Suppressor macrophage (primary cell): Measurements from ENCODE around the gene STEAP1B.
A peak's percentile ranks its signal among the peaks of the same experiment; 100 is the strongest.
"Not testable (repeated sequence)": the region's sequence is repeated elsewhere in the genome, so short reads cannot be mapped to it uniquely, and the experiment has no call there.

Experiments
- DNase-seq, 4 experiments: peaks; one replicate each; pipeline ENCODE4 v3.0.0-alpha.2; 2020 to 2022
- total RNA-seq, 17 experiments: gene quantifications; one replicate each; lab custom pipeline; 2026; ENCODE audit warnings: mixed read lengths in 6 of 17, inconsistent platforms in 3 of 17; lab: John Stamatoyannopoulos, UW

The STEAP1B gene
- 0.10 to 8.0 (median 0.50) reads per million in 17 experiments for total RNA-seq

DNA sequence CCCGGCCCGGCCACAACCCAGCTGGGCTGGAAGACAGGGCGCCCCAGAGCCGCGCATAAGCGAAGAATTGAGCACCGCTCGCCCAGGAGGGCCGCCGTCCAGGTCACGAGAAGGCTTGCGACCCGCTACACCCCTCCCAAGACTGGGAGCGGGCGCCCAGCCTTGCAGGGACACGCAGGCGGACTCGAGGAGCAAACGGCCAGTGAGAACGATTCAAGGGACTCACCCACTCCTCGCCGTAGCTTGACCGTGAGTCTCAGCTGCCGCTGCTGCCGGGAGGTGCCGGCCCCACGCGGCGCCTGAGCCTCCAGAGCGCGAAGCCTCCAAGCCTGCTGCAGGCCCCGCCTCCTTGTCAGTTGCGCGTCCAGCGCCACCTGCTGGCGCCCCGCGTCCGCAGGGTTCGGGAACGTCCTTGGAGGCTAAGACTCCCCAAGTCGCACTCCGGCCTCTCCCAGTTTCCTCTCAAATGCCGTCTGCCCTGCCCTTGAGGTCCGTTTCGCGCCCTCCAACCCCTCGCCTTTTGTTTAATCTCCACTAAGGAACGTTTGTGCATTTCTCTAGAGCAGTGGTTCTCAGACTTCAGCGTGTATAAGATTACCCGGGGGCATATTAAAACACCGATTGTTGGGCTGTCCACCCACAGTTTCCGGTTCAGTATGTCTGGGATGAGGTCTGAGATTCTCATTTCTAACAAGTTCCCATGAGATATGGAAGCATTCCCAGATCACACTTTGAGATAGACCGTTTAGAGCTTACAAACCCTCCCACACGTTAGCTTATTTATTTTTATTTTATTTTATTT, at the start of gene STEAP1B:
TSS of gene STEAP1B (minus strand) at position 301 of the 802 bp plus-strand sequence. CDS start 5,333 bp downstream, outside the sequence.
- peak; percentile 89 to 94 (median 94) for DNase-seq

DNA sequence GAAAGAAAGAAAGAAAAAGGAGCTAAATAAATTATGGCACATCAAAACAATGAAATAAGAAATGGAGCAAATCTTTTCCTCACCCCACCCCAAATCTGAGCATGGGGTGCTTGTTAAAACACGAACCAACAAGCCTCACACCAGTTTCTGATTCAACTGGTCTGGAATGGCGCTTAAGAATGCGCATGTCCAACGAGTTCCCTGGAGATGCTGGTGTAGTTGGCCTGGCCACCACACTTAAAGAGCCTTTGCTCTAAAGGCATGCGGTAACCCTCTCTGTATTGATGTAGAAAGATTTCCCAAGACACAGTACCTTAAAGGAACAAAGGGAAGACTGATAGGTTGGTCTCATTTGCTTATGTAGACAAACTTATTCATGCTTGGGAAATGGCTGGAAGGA, 49.1 kb upstream of the STEAP1B start:
- no peak for DNase-seq

DNA sequence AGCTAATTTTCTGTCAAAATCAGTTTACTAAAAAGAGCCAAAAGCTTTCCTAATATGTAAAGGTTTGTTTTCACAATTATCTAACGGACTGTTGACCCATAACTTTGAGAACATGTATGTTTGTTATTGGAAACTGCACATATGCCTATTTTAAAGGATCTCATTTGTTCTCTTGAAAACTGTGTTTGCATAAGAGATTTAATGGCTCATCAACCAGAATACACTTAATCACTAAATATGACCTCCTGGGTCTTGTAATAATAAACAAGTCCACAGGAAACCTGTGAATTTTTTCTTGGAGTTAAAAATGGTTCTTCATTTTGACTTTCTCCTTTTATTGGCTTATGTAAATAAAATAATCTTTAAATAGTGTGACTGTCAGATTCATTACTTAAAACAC, 48.3 kb upstream of the STEAP1B start:
- DNase-seq = no peak

DNA sequence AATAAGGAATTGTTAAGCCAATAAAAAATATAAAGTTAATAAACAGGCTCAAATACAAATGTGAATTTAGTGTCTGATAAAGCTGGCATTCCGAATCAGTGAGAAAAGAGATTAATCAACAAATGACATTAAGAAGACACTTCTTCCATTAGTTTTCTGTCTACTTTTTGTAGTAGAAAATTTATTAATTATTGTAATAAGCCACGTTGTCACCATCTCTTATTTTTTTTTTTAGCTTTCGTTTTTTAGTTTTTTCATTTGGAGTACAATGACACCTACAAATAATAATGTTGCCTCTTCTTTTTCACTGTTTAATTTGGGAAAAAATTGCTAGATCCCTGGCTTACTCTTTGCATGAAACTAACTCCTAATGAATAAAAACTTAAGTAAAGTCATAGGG, 46.8 kb upstream of the STEAP1B start:
- no peak for DNase-seq

DNA sequence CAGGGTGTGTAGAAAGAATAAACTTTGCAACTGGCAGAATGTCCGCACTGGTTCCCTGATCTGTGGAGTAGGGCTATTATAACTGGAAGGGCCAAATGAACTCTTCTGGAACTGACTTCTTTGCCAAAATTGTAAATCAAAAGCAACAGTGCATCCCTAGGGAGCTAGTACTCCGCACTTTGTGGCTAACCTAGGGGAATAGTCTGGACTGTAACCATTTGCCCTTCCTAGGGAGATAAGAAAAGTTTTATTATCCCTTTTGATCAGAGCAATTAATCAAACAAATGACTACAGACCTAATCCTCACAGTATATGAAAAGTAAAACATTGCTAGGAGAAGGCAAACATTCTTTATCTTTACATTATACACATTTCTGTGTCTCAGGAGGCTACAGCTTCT, 45.5 kb upstream of the STEAP1B start:
- no peak for DNase-seq

DNA sequence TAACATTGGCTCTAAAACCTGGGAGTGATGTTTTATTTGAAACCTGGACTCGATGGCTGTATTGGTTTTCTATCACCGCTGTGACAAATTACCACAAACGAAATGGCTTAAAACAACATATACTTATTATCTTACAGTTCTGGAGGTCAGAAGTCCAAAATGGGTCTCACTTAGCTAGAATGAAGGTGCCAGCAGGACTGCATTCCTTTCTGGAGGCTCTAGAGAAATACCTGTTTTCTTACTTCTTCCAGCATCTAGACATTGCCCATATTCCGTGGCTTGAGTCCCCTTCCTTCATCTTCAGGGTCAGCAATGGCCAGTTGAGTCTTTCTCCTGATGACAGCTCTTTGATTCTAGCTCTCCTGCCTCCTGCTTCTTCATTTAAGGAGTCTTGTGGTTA, 44.3 kb upstream of the STEAP1B start:
- DNase-seq = no peak

DNA sequence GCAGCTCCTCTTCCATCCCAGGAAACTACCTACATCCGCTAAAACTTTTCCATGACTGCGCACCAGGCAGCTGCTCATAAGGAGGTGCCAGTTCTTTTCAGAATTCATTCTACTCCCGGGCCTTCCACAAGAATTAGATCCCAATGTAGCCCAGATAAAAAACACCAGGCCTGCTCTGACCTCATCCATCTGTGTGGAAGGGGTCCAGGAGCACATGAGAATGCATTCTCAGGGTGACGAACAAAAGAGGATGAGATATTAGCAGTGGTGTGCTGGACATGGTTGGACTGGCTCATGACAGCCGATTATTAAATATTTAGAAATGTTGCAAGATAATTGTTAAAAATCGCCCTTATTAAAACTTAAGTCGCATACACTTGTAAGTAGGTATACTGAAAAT, 43.2 kb upstream of the STEAP1B start:
- no peak for DNase-seq

DNA sequence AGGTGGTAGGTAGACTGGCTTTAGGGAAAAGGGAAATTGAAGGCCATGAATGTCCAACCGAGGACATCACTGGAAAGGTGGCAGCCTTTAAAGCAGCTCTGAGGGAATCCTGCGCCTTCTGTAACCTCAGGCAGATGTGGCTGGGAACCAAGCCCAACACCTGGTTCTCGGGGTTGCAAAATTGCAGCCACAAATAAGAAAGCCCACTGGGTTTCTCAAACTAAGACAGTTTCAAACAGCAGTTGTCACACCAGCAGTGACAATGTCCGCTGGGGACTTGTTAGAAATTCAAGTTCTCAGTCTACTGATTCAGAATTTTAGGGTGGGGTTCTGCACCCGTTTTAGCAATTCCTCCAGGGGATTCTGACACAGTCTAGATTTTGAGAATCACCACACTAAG, 42.7 kb upstream of the STEAP1B start:
- no peak for DNase-seq

DNA sequence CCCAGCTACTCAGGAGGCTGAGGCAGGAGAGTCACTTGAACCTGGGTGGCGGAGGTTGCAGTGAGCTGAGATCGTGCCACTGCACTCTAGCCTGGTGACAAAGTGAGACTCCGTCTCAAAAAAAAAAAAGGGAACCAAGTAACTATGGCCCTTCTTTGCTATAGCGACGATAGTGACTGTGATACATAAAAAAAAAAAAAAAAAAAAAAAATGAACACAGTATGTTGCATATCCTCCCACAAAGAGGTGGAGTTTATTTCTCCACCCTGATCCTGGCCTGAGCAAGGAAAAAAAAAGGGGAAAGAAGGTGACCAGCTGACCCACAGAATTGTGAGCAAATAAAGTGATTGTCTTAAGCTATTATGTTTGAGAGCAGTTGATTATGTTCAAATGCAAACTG, 42.3 kb upstream of the STEAP1B start:
- peak in 2 of 4 experiments; percentile 18 to 55 for DNase-seq

DNA sequence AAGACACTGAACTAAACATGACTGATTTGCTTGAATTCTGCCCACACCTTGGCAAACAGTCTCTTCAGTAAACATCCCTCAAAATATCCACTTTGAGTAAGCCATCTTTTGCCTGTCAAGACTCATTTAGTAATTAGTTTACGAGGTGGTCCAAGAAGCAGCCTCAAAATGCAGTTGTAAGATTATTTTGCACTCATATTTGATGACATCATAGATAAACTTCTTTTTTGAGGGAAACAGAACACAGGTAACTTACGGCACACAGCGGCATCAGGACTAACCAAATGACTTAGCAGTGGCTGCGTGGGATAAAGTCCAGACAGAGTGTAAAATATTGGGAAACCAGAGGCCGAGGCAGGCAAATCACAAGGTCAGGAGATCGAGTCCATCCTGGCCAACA, 41.8 kb upstream of the STEAP1B start:
- DNase-seq = no peak

DNA sequence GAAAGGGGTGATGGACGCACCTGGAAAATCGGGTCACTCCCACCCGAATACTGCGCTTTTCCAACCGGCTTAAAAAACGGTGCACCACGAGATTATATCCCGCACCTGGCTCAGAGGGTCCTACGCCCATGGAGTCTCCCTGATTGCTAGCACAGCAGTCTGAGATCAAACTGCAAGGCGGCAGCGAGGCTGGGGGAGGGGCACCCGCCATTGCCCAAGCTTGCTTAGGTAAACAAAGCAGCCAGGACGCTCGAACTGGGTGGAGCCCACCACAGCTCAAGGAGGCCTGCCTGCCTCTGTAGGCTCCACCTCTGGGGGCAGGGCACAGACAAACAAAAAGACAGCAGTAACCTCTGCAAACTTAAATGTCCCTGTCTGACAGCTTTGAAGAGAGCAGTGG, 28.5 kb upstream of the STEAP1B start:
- DNase-seq = not testable (repeated sequence)

DNA sequence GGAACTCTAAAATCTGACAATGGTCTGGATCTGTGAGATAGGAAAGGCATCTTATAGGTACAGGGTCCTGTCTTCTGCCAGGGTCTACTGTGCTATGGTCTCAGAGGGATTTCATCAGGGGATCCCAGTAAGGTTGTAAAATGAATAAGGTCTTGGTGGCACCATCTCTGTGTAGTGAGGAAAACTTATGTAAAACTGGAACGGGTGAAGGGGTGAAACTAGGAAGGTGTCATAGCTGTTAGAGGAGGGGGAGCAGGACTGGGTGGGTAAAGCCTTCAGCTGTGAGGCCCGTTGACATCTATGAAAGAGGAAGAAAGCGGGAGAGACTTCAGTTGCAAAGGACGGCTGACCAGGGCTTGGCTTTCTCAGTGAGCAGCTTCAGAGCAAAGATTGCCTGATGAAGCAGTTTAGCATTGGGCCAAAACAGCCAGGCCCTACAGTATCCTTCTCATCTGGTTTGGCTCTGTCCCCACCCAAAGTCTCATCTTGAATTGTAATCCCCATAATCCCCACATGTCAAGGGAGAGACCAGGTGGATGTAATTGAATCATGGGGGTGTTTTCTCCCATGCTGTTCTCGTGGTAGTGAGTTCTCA, 24.5 kb upstream of the STEAP1B start:
- not testable (repeated sequence) for DNase-seq

DNA sequence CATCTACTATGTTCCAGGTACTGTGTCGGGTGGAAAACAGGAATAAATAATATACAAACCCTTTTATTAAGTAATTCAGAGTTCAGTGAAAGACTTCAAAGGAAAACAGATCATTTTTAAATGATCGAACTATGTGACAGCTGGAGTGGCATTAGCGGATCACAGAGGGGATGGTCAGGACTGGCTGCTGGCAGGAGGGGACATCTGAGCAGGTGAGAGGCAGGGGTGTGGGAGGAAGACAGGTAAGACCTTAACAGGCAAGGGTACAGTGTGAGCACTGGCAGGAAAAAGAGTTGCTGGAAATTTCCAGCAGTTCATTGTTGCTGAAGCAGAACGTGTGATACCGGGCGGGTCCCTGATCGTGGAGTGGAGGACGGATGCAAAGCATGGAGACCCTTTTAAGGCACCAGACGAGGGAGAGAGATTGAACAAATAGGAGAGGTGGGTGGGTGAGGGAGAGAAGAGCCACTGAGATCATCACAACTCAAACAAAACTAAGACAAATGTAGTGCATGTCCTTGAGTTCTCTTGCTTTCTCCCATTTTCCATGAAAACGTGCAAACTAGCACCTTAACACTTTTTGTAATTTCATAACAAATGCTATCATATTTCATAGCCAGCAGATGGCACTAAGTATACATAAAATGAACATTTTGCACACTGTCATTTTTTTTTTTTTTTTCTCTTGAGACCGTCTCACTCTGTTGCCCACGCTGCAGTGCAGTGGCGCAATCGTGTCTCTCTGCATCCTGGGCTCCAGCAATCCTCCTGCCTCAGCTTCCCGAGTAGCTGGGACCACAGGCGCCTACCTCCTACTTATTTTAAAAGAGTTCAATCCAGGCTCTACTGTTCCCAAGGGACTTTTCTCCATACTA, 23.7 kb upstream of the STEAP1B start:
- peak; percentile 35 to 65 (median 61) for DNase-seq

DNA sequence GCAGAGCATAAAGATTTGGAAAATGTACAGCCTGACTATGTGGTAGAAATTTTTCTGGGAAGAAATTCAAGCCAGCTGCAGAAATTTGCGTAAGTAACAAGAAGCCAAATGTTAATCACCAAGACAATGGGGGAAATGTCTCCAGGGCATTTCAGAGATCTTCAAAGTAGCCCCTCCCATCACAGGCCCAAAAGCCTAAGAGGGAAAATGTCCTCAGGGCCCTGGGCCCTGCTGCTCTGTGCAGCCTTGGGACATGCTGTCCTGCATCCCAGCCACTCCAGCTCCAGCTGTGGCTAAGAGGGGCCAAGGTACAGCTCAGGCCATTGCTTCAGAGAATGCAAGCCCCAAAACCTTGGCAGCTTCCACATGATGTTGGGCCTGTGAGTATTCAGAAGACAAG, 19.6 kb upstream of the STEAP1B start:
- not testable (repeated sequence) for DNase-seq

DNA sequence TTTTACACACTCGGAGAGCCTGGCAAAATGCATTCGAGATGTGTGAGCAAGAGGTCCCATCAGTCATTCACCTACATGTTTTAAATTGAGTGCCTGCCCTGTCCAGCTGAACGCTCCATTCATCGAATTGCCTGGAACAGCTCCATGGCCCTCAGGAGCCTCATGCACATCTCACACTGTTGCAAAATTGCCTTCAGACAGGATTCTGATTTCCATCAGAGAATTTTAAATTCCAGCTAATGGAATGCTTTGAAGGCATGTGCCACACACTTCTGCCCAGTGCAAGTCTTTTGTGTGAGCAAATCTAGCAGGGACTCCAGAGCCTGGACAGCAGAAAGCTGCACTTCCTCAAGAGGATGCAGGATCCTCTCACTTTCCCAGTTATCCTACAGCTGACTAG, 17.0 kb upstream of the STEAP1B start:
- not testable (repeated sequence) for DNase-seq

DNA sequence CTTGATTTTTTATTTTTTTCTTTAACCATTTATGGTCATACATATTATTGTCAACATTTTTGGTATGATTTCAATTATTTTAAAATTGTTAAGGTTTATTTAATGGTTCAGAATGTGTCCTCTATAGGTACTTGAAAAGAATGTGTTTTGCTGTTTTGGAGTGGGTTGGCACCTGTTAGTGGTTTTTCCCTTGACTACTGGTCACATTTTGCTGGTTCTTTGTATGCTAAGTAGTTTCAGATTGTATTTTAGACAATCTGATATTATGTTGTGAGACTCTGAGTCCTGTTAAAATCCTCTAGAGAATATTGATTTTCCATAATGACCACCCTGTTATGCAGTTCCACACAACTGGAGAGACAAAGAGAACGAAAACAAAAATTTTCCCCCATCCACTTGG, 15.0 kb upstream of the STEAP1B start:
- not testable (repeated sequence) for DNase-seq

DNA sequence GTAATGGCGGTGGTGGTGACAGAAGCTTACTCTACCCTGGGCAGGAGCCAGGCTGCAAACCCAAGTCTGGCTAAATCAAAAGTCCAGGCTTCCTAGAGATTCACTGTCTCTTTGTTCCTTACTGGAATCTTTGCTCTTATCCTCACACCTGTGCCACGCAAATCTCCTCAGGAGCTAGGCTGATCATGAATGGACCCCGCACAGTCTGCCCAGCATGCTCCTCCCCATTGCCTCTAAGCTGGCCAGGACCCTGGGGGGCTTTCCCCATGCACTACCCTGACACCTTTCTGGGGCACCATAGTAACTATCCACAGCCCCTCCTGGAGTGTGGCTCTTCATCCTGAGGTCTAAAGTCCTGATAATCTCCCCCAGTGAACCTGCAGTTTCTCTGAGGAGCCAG, 7.3 kb upstream of the STEAP1B start:
- not testable (repeated sequence) for DNase-seq

DNA sequence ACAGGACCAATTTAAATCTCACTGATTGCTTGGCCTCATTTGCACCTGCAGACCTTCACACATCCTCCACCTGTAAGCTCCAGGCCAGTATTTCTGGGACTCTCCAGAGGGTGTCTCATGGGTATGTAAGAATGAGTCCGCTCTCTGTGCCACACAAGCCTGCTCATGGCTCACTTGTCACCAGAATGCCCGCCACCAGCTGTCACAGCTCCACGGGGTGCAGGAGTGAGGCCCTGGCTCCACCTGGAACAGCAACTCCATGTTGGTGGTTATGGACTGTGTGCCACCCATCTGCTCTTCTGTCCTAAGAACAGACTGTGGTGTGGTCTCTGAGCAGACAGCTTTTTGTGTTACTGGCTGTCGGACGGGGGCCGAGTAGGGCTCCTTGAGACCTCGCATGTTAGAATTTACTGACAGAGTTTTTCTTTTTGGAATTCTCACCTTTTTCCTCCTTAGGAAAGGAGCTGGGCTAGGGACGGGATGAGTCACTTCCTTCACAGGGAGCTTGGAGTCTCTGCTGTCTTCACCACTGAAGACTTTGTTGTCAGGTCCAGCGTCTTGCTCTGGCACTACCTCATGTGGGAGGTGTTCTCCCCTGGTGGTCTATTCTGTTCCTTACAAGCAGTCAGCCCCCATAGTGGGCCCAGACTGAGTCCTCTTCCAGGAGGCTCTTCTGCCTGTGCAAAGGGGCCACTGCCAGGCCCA, 6.5 kb upstream of the STEAP1B start:
- DNase-seq = not testable (repeated sequence)

DNA sequence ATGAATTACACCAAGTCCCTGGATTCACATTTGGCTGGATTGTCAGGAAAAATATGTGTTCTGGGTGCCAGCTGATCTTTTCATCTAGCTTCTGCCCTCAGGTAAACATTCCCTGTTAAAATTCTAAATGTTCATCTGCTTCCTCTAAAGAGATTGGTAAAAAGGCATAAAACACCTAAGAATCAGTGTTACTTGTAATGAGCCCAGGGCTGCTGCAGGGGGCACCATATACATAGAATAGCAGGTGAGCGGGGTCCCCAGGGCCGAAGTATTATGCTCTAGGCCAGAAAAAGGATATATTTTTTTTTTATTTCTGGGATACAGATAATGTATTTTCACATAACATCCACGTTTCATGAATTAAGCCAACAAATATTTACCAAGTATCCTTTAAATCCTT, 4.5 kb upstream of the STEAP1B start:
- not testable (repeated sequence) for DNase-seq

DNA sequence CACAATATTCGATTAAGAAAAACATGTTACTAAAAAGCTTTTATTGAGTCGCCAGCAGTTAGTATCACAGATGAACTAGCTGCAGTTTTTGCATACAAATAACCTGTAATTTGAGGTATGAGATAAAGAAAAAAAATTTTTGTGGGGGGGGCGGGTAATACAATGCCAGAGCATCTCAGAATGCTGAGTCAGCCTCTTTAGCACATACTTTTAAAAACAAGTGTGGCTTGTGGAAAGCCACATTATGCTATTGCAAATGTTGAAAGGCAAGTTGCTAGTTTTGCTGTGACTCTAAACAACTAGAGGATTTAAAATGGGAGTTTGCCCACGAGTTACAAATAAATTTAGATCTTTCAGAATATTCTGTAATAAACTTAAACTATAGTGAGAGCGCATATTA, 2.1 kb upstream of the STEAP1B start:
- not testable (repeated sequence) for DNase-seq

DNA sequence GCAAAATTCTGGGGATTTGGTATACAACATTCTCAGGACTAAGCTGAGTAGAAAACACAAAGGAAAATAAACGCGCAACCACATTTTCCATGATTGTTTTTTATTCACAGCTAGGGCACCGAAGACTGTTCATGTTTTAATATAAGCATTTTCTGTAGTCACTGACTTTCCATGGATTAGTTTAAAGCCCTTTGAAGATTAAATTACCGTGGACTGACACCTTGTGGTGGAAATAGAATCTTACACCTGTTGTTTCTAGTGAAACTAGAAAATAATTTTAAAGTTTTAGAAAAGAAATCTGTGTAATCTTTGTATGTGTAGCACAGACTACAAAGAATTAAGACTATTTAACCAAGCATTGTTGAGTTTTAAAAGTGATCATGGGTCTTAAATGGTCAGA, 1.3 kb upstream of the STEAP1B start:
- DNase-seq = peak in 3 of 4 experiments; percentile 16 to 44 (median 41)

DNA sequence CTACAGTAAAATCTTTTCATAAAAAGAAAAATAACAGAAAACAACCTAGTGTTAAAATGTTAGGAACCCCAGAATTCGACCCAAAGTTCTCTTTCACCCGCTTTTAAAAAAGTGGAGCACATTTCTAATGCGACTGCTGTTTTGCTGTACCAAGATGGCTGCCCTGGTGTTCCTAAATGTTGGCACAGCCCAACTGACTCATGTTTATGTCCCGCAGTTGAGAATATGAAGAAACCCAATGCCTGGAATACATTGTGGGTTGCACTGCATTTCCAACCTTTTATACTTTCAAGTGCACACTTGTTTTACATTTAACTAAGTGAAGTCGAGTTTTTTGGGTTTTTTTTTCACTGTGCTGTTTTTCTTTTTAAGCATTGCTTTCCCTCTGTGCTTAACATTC, 944 bp downstream of the STEAP1B start:
- no peak for DNase-seq
